Suprapubic skin (tissue), 3 donors: Measurements from ENCODE around the gene CMSS1.

Experiments
- CTCF ChIP-seq, 2 donors: fragments of 200-600 bp in 1 of 2; fragments of 450-650 bp in 1 of 2; sonication (generic) in 1 of 2; IDR thresholded peaks; one replicate each; pipeline ENCODE4 v1.5.1; 2016 to 2019; ENCODE audit warnings: antibody characterized with exemption in 2 of 2, mild to moderate bottlenecking in 1 of 2, moderate library complexity in 1 of 2
- POLR2A ChIP-seq, 2 donors: fragments of 450-650 bp; IDR thresholded peaks; one replicate each; pipeline ENCODE4 v1.6.1; 2017; ENCODE audit warnings: antibody characterized with exemption in 2 of 2, mild to moderate bottlenecking in 2 of 2, moderate library complexity in 2 of 2

- TF ChIP-seq CTCF (IDR thresholded peaks at IDR 0.05) = no peak
- no peak for TF ChIP-seq POLR2A (IDR thresholded peaks at IDR 0.05)
Observed at GRCh38 chr3:99855900-99856299, 38.2 kb downstream of the CMSS1 start.
